HCT116 (cell line): ENCODE data around the gene CXCL13. TPM values are rescaled to one million over a fixed set of nuclear protein-coding genes. Genes with fewer than 3 reads are reported as not detected.

Experiments
- ATAC-seq: fragments of 200-7000 bp; cut with Tn5 transposase; 2 replicates; pipeline ENCODE4 v1.9.1; 2020; ENCODE audit warnings: mild to moderate bottlenecking, moderate library complexity
- BruUV-seq: library from RNA; stranded (reverse); fragments of 400-500 nt; replicated peaks from 2 replicates; lab custom pipeline; 2021; lab: Mats Ljungman, UMichigan
- CTCF ChIA-PET: fragments of 300-600 bp; sonication (Branson Sonifier 250); formaldehyde crosslinking; loops from one replicate; lab custom pipeline; 2021; ENCODE audit warnings: antibody characterized with exemption; lab: Charles Lee
- POLR2A ChIA-PET: fragments of 300-600, 350-600 bp; sonication (Branson Sonifier 250); formaldehyde crosslinking; loops from one replicate; lab custom pipeline; 2021; ENCODE audit warnings: antibody characterized with exemption; lab: Charles Lee
- RAD21 ChIA-PET, 2 experiments: fragments of 300-600 bp; sonication (Branson Sonifier 250); formaldehyde crosslinking; loops; one replicate each; lab custom pipeline; 2023; ENCODE audit warnings: low total read pairs in 2 of 2; ENCODE audit not compliant: uncharacterized antibody in 2 of 2, unreplicated experiment in 2 of 2, low non-redundant PET in 1 of 2; lab: Charles Lee
- DNase-seq: peaks from one replicate; pipeline ENCODE4 v3.0.0-alpha.2; 2010; ENCODE audit warnings: low read depth, low spot score
- H2AFZ ChIP-seq: fragments of 200-600 bp; shearing (Covaris generic), sonication (generic); 2 replicates; pipeline ENCODE4 v1.6.1; 2017; ENCODE audit warnings: low read depth, mixed run types, mixed read lengths, antibody characterized with exemption, low read length; ENCODE audit not compliant: poor library complexity, severe bottlenecking
- H3K27ac ChIP-seq: 2 replicates; pipeline ENCODE4 v1.5.1; 2012; ENCODE audit warnings: low read depth, low read length
- H3K27me3 ChIP-seq: fragments of 200-600 bp; sonication (generic); 2 replicates; pipeline ENCODE4 v1.6.1; 2016; ENCODE audit warnings: mixed run types, low read length, mixed read lengths; ENCODE audit not compliant: insufficient read depth
- H3K36me3 ChIP-seq, 2 experiments: fragments of 200-500 bp in 1 of 2; fragments of 200-600 bp in 1 of 2; sonication (Bioruptor generic) in 1 of 2; sonication (generic) in 1 of 2; 2 replicates each; pipeline versions ENCODE4 v1.5.1 to v1.6.1; 2014 to 2016; ENCODE audit warnings: low read length in 2 of 2, inconsistent platforms in 1 of 2, mixed read lengths in 1 of 2, mixed run types in 1 of 2; ENCODE audit not compliant: insufficient read depth in 2 of 2, control insufficient read depth in 1 of 2
- H3K4me1 ChIP-seq, 2 experiments: fragments of 200-600 bp in 1 of 2; sonication (generic) in 1 of 2; 2 replicates each; pipeline versions ENCODE4 v1.5.1 to v1.6.1; 2012 to 2017; ENCODE audit warnings: low read length in 2 of 2, inconsistent platforms in 1 of 2, mild to moderate bottlenecking in 1 of 2, mixed read lengths in 1 of 2, mixed run types in 1 of 2, moderate library complexity in 1 of 2; ENCODE audit not compliant: insufficient read depth in 2 of 2, control insufficient read depth in 1 of 2
- H3K4me2 ChIP-seq: fragments of 200-600 bp; sonication (generic); 2 replicates; pipeline ENCODE4 v1.6.1; 2017; ENCODE audit warnings: mixed run types, low read length, mixed read lengths
- H3K4me3 ChIP-seq, 2 experiments: fragments of 200-600 bp in 1 of 2; sonication (generic) in 1 of 2; replicated peaks in 1 of 2; 2 replicates each; pipeline ENCODE4 v1.5.1; 2011 to 2016; ENCODE audit warnings: low read length in 2 of 2, control low read depth in 1 of 2, low read depth in 1 of 2, mild to moderate bottlenecking in 1 of 2, mixed read lengths in 1 of 2, mixed run types in 1 of 2
- H3K79me2 ChIP-seq: fragments of 200-600 bp; sonication (generic); 2 replicates; pipeline ENCODE4 v1.6.1; 2017; ENCODE audit warnings: mild to moderate bottlenecking, mixed run types, low read length, moderate library complexity, mixed read lengths; ENCODE audit not compliant: insufficient read depth
- H3K9ac ChIP-seq: fragments of 200-600 bp; sonication (generic); 2 replicates; pipeline ENCODE4 v1.6.1; 2016; ENCODE audit warnings: low read length, mixed read lengths
- H3K9me2 ChIP-seq: fragments of 200-600 bp; sonication (generic), shearing (Covaris generic); 2 replicates; pipeline ENCODE4 v1.6.1; 2017; ENCODE audit warnings: mixed run types, mild to moderate bottlenecking, moderate library complexity; ENCODE audit not compliant: insufficient read depth
- H3K9me3 ChIP-seq, 2 experiments: fragments of 200-500 bp in 1 of 2; fragments of 200-600 bp in 1 of 2; sonication (Bioruptor generic) in 1 of 2; sonication (generic) in 1 of 2; 2 replicates each; pipeline ENCODE4 v1.6.1; 2014 to 2017; ENCODE audit warnings: low read length in 2 of 2, mixed read lengths in 2 of 2, inconsistent platforms in 1 of 2, low read depth in 1 of 2, mild to moderate bottlenecking in 1 of 2, mixed run types in 1 of 2, moderate library complexity in 1 of 2; ENCODE audit not compliant: control insufficient read depth in 1 of 2, insufficient read depth in 1 of 2
- H4K20me1 ChIP-seq: fragments of 200-600 bp; sonication (generic), shearing (Covaris generic); 2 replicates; pipeline ENCODE4 v1.6.1; 2017; ENCODE audit warnings: mixed run types, mild to moderate bottlenecking, moderate library complexity; ENCODE audit not compliant: insufficient read depth
- CEBPB ChIP-seq: IDR thresholded peaks from 2 replicates; pipeline ENCODE4 v1.6.1; 2012; ENCODE audit warnings: low read depth
- EGR1 ChIP-seq: IDR thresholded peaks from 2 replicates; pipeline ENCODE4 v1.6.1; 2012; ENCODE audit warnings: low read depth
- ELF1 ChIP-seq: IDR thresholded peaks from 2 replicates; pipeline ENCODE4 v1.6.1; 2012; ENCODE audit warnings: low read depth, borderline replicate concordance
- FOSL1 ChIP-seq: IDR thresholded peaks from 2 replicates; pipeline ENCODE4 v1.6.1; 2012; ENCODE audit warnings: low read depth
- JUND ChIP-seq: IDR thresholded peaks from 2 replicates; pipeline ENCODE4 v1.6.1; 2012
- POLR2A ChIP-seq: IDR thresholded peaks from 2 replicates; pipeline ENCODE4 v1.7.0; 2011; ENCODE audit warnings: borderline replicate concordance; ENCODE audit not compliant: insufficient read depth, insufficient read length; ENCODE audit errors: extremely low read depth
- RAD21 ChIP-seq: IDR thresholded peaks from 2 replicates; pipeline ENCODE4 v1.6.1; 2012; ENCODE audit warnings: low read depth, mild to moderate bottlenecking
- SIN3A ChIP-seq: IDR thresholded peaks from 2 replicates; pipeline ENCODE4 v1.6.1; 2012; ENCODE audit warnings: low read depth
- SP1 ChIP-seq: IDR thresholded peaks from 2 replicates; pipeline ENCODE4 v1.6.1; 2012; ENCODE audit warnings: low read depth
- SRF ChIP-seq: IDR thresholded peaks from 2 replicates; pipeline ENCODE4 v1.6.1; 2012; ENCODE audit warnings: low read depth
- YY1 ChIP-seq: IDR thresholded peaks from 2 replicates; pipeline ENCODE4 v1.6.1; 2011; ENCODE audit warnings: low read length, low read depth, moderate library complexity, mild to moderate bottlenecking; ENCODE audit not compliant: insufficient replicate concordance; ENCODE audit errors: extremely low read depth
- intact Hi-C: fragments of 100-400 bp; cut with micrococcal nuclease; formaldehyde crosslinking; loops from 2 replicates; pipeline ENCODE4 v1.10.0; 2022
- total RNA-seq: library from RNA; stranded (reverse); gene quantifications from one replicate; pipeline ENCODE4 v1.2.1, GENCODE V29; 2021; ENCODE audit not compliant: unreplicated experiment
- TF ChIP-seq, protein P1 (sequence below), 3 experiments: fragments of 200-600 bp in 1 of 3; sonication (generic) in 1 of 3; IDR thresholded peaks in 2 of 3; conservative IDR thresholded peaks in 1 of 3; 2 replicates each; pipeline ENCODE4 v1.5.1; 2012 to 2017; ENCODE audit warnings: low read depth in 2 of 3, low read length in 2 of 3, antibody characterized with exemption in 1 of 3, borderline replicate concordance in 1 of 3, control low read depth in 1 of 3, mild to moderate bottlenecking in 1 of 3, mixed read lengths in 1 of 3, mixed run types in 1 of 3, moderate library complexity in 1 of 3; ENCODE audit not compliant: insufficient read depth in 1 of 3
- TF ChIP-seq, protein P2 (sequence below): IDR thresholded peaks from 2 replicates; pipeline ENCODE4 v1.6.1; 2012
- TF ChIP-seq, protein P3 (sequence below): IDR thresholded peaks from 2 replicates; pipeline ENCODE4 v1.6.1; 2012

Gene CXCL13
- total RNA-seq, 1 experiment from 2014 or later, result not detected

DNA sequence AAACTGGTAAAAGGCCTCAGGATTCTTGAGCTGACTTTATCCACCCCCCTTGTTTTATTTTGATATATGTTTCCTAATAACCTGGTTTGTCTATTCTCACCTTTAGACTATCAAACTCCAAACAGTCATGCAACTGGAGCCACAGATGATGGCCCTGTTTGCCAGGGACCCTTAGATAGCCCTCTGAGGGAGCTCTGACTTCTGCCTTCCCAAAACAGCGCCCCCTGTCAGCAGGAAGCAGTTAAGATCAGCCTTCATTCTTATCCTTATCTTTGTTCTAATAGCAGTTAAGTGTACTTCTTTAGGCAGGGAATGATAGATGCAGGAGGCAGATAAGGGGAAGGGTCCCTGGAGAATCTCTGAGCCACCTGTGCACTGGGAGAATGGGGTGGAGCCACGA lies 27.5 kb upstream of the CXCL13 start:
- RAD21 ChIA-PET, result no interaction called here
- no peak overlapping the region for H3K4me3 ChIP-seq
- H3K9me2 ChIP-seq, result no peaks in the 10 kb centered on the region
- POLR2A ChIA-PET, result no interaction called here
- H3K4me1 ChIP-seq, result peaks cover 12 to 16% of the 10 kb centered on the region in 2 experiments
- H3K9ac ChIP-seq, result no peak overlapping the region
- no peak for ATAC-seq
- TF ChIP-seq, protein P1, sequence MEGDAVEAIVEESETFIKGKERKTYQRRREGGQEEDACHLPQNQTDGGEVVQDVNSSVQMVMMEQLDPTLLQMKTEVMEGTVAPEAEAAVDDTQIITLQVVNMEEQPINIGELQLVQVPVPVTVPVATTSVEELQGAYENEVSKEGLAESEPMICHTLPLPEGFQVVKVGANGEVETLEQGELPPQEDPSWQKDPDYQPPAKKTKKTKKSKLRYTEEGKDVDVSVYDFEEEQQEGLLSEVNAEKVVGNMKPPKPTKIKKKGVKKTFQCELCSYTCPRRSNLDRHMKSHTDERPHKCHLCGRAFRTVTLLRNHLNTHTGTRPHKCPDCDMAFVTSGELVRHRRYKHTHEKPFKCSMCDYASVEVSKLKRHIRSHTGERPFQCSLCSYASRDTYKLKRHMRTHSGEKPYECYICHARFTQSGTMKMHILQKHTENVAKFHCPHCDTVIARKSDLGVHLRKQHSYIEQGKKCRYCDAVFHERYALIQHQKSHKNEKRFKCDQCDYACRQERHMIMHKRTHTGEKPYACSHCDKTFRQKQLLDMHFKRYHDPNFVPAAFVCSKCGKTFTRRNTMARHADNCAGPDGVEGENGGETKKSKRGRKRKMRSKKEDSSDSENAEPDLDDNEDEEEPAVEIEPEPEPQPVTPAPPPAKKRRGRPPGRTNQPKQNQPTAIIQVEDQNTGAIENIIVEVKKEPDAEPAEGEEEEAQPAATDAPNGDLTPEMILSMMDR (IDR thresholded peaks at IDR 0.05 in 2 of 3, conservative IDR thresholded peaks at IDR 0.05 in 1 of 3; ENCODE audit: borderline replicate concordance in 1 of 3, insufficient read depth in 1 of 3, low read depth in 2 of 3, low read length in 2 of 3), result peak in 2 of 3 experiments; percentile 43 to 68; a peak in 4 of 6 replicates
- no peak for TF ChIP-seq SRF
- TF ChIP-seq, all 23 proteins: peak for 1
- intact Hi-C loops, result no loop called here
- no TSS peak for BruUV-seq
- Histone ChIP-seq H3K27ac (no peak overlapping the region), H3K4me2 (no peak overlapping the region), H3K9me3 (no peaks in the 10 kb centered on the region), H3K36me3 (no peaks in the 10 kb centered on the region), H3K27me3 (no peaks in the 10 kb centered on the region), H3K79me2 (no peaks in the 10 kb centered on the region), H2AFZ (no peak overlapping the region), H4K20me1 (no peaks in the 10 kb centered on the region)
- no peak for DNase-seq
- CTCF ChIA-PET, result no interaction called here

DNA sequence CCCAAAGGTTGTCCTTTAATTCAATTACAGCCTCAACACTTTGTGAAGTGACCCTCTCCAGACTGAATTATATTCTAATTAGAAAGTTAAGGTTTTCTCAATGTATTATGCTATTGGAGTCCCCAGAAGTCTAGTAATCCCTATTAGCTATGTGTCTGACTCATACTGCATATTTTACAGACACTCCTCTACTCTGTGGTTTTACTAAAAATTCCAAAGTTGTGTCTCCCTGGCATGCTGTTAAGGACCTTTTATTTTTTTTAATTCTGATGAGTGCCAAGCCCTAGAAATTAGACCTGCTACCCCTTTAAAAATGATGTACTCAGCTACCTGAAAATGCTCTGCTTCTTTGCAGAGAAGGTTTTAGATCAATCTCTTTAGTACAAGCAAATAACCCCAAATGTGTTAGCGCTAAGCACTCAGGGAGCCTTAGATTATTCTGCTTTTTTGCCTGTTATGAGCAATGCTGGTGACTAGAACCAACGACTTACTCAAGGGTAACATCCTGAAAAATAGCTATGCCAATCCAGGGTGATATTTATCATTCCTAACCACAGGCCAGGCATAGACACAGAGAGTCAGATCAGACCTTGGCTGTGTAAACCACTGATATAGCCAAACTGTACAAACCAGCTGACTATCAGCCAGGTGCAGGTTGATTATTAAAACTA lies 26.1 kb upstream of the CXCL13 start:
- no peaks in the 10 kb centered on the region for H3K79me2 ChIP-seq
- H3K4me3 ChIP-seq, result peak overlapping the region in 1 of 2 experiments; percentile 9; a peak in 2 of 4 replicates
- ChIA-PET POLR2A (no interaction called here), RAD21 (no interaction called here), CTCF (interaction anchor here (0.8 to 1.0 kb wide), 2 partner anchors 18 to 20 kb away, joined by 3 read pairs; no protein-coding TSS in a partner anchor)
- no peaks in the 10 kb centered on the region for H3K9me3 ChIP-seq
- H3K9ac ChIP-seq, result no peak overlapping the region
- no peaks in the 10 kb centered on the region for H3K27me3 ChIP-seq
- H3K27ac ChIP-seq, result peak overlapping the region; percentile 37; the same call in 1 of the 2 replicates
- BruUV-seq, result no TSS peak
- intact Hi-C loops, result no loop called here
- peak overlapping the region; percentile 69 for H3K4me2 ChIP-seq
- H2AFZ ChIP-seq, result peak overlapping the region; percentile 60
- no peaks in the 10 kb centered on the region for H3K36me3 ChIP-seq
- H3K9me2 ChIP-seq, result no peaks in the 10 kb centered on the region
- DNase-seq (peak; percentile 39), ATAC-seq (peak; percentile 95)
- TF ChIP-seq CEBPB (peak; percentile 30; the same call in 1 of the 2 replicates), POLR2A (no peak), SP1 (peak; percentile 48), ELF1 (0 out of 2 replicates have a peak, but pooled peaks have one; percentile 11), SIN3A (no peak), YY1 (no peak), RAD21 (no peak), JUND (peak; percentile 44), EGR1 (no peak), FOSL1 (peak; percentile 58; the same call in 1 of the 2 replicates)
- TF ChIP-seq, protein P2, sequence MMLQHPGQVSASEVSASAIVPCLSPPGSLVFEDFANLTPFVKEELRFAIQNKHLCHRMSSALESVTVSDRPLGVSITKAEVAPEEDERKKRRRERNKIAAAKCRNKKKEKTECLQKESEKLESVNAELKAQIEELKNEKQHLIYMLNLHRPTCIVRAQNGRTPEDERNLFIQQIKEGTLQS, result no peak
- TF ChIP-seq, protein P3, sequence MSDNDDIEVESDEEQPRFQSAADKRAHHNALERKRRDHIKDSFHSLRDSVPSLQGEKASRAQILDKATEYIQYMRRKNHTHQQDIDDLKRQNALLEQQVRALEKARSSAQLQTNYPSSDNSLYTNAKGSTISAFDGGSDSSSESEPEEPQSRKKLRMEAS, result peak; percentile 32; the same call in 1 of the 2 replicates
- H3K4me1 ChIP-seq, result peaks cover 12 to 16% of the 10 kb centered on the region in 2 experiments
- no peaks in the 10 kb centered on the region for H4K20me1 ChIP-seq
